Limb (tissue), 2 donors: ENCODE results near the gene SFTPA1.
"Not testable (repeated sequence)": the region's sequence is repeated elsewhere in the genome, so short reads cannot be mapped to it uniquely, and the experiment has no call there.

Experiments
- DNase-seq, 2 donors: peaks; one replicate each; pipeline ENCODE4 v3.0.0-alpha.2; 2016; ENCODE audit errors: extremely low spot score in 2 of 2

The SFTPA1 gene

GRCh38 chr10:79611193-79611976 lies 646 bp downstream of the SFTPA1 start:
- DNase-seq, result not testable (repeated sequence)

GRCh38 chr10:79615577-79615976 lies 4.8 kb downstream of the SFTPA1 start:
- DNase-seq, result no peak

- DNase-seq, result no peak
Observed at GRCh38 chr10:79616164-79616563, 5.4 kb downstream of the SFTPA1 start.

GRCh38 chr10:79623663-79624062 lies 12.9 kb downstream of the SFTPA1 start:
- not testable (repeated sequence) for DNase-seq

- DNase-seq, result no peak
Observed at GRCh38 chr10:79627075-79627474, 16.3 kb downstream of the SFTPA1 start.

DNA sequence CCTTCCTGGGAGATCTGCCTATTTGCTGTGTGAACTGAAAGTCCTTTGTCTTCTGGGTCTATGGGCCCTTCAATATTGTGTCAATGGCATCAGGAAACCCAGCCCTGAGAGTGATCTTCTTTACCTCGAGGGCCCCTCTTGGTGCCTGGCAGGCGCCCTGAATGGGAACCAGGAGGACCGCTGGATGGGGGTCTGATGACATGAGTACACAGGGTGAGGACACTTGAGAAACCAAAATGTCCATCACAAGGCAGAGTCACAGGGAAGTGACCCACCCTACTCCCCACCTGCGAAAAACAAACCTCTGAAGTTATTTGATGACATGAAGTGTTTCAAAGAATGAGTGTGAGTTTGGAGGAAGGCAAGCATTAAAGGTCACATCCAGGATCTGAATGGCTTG lies 17.3 kb downstream of the SFTPA1 start:
- no peak for DNase-seq

DNA sequence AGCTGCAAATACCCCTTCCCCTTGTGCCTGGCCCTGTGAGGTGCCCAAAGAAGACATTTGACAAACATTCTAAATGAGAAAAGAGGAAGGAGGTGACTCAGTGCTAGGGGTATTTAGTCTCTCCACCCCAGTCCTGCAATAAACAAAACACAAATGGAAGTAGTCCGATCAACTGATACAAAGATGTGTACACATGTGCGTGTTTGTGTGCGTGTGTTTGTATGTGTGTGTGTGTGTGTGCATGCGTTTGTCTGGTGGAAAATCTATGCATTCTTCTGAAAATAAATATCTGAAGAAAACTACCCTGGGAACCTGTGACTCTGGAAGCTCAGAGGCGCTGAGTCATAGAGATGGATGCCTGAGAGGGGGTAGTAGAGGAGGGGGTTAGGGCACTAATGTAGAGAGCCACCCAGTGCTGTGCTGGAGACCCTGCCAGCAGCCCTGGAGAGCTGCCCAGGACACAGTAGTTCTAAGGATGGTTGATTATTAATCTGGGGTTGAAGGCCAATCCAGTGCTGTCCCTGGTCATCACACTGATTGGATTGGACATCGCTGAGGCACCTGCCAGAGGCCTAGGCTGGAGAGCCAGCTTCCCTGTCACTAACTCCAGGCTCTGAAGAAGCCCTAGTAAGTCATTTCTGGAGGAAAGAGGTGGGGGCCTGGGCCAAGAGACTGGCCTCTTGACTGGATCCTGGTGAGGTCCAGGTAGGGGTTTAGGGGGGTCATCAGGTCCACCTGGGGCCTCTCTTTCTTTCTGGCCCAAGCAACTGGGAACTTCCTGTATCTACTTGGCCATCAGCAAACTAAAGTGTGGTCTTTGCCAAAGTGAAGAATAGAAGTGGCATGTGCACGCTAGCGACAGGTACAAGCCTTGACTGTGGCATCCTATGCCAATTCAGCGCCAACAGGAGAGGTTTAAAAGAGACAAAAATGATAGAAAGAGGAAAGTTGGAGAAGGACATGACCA lies 18.5 kb downstream of the SFTPA1 start:
- no peak for DNase-seq

DNA sequence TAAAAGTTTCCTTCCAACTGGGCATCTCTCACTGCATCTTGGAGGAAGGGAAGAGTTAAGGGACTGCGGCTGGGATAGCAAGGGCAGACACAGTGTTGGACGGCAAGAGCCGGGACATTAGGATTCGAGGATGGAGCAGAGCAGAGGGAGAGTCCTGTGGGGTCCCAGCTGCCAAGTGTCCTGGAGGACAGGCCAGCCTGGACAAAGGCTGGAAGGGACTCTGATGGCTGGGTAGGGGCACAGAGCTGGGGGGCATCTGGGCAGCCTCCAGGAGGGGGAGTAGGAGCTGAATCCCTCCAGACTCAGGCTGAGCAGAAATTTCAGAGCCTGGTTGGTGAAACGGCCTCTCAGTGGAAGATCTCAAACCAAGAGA lies 19.2 kb downstream of the SFTPA1 start:
- no peak for DNase-seq

DNA sequence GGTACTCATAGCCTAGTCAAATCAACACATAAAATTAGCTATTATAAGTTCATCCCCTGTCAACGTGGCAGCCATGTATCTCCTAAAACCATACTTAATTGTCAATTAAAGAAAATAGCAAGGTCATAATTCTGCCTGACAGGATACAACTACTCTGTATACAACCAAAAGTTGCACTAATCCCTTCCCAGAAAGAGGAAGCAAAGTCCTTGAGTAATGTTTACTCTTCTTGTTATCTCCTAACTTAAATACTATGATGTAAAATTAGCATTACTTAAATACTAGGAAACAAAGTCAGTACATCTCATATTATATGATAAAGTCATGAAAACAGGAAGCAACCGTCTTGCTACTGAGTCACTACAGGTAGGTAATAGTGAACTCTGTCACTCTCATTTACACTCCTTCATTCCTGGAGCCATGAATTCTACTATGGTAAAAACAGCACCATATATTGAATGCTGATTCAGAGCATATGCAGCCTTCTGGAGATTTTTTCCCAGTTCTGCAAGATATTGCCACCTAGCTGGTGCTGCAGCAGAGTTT lies 26.0 kb downstream of the SFTPA1 start:
- not testable (repeated sequence) for DNase-seq

- no peak for DNase-seq
Observed at GRCh38 chr10:79638318-79638717, 27.6 kb downstream of the SFTPA1 start.

- DNase-seq, result not testable (repeated sequence)
Observed at GRCh38 chr10:79652695-79653094, 42.0 kb downstream of the SFTPA1 start.

GRCh38 chr10:79663287-79663686 lies 52.5 kb downstream of the SFTPA1 start:
- not testable (repeated sequence) for DNase-seq

GRCh38 chr10:79664686-79665085 lies 53.9 kb downstream of the SFTPA1 start:
- DNase-seq, result not testable (repeated sequence)
